HFF-Myc (cell line): Measurements from ENCODE around the gene TEN1.

ENCODE experiments used
- DNase-seq: peaks from one replicate; pipeline ENCODE4 v3.0.0-alpha.2; 2011; ENCODE audit warnings: low read depth; ENCODE audit errors: extremely low read depth
- H3K4me3 ChIP-seq: replicated peaks from 2 replicates; pipeline ENCODE4 v1.5.1; 2011; ENCODE audit warnings: low read depth, mild to moderate bottlenecking, control low read depth, low read length
- CTCF ChIP-seq: IDR thresholded peaks from 2 replicates; pipeline ENCODE4 v1.5.1; 2012; ENCODE audit warnings: mild to moderate bottlenecking, low read depth, low read length, control low read depth; ENCODE audit errors: missing control alignments

The TEN1 gene

GRCh38 chr17:76005263-76006149, 26.5 kb downstream of the TEN1 start:
- peak; percentile 69 for TF ChIP-seq CTCF
- no peak overlapping the region for H3K4me3 ChIP-seq
- DNase-seq = no peak

GRCh38 chr17:76007131-76007849, 28.2 kb downstream of the TEN1 start:
- TF ChIP-seq CTCF = no peak

GRCh38 chr17:76007850-76008165, 28.8 kb downstream of the TEN1 start:
- no peak for DNase-seq
- no peak overlapping the region for H3K4me3 ChIP-seq
- TF ChIP-seq CTCF = no peak

More at GRCh38 chr17:76007131-76007849, 28.2 kb downstream of the TEN1 start:
- H3K4me3 ChIP-seq = no peak overlapping the region
- no peak for DNase-seq

GRCh38 chr17:76008208-76008607, 29.2 kb downstream of the TEN1 start:
- DNase-seq = no peak
- no peak overlapping the region for H3K4me3 ChIP-seq
- TF ChIP-seq CTCF = no peak

GRCh38 chr17:76008630-76009425, 29.8 kb downstream of the TEN1 start:
- TF ChIP-seq CTCF = no peak
- DNase-seq = no peak

GRCh38 chr17:76009447-76009846, 30.4 kb downstream of the TEN1 start:
- H3K4me3 ChIP-seq = no peak overlapping the region
- no peak for DNase-seq
- TF ChIP-seq CTCF = no peak

More at GRCh38 chr17:76008630-76009425, 29.8 kb downstream of the TEN1 start:
- no peak overlapping the region for H3K4me3 ChIP-seq
